Mesendoderm (in vitro differentiated cells): Measurements from ENCODE around the gene RASEF.
A peak's percentile ranks its signal among the peaks of the same experiment; 100 is the strongest.

Experiments
- DNase-seq: peaks from one replicate; pipeline ENCODE4 v3.0.0; 2013
- H2AK5ac ChIP-seq: 2 replicates; pipeline ENCODE4 v1.6.1; 2013; ENCODE audit warnings: low read length, inconsistent platforms
- H2BK120ac ChIP-seq: 2 replicates; pipeline ENCODE4 v1.6.1; 2013; ENCODE audit warnings: low read depth, mild to moderate bottlenecking, low read length, moderate library complexity, mixed read lengths
- H2BK15ac ChIP-seq: replicated peaks from 2 replicates; pipeline ENCODE4 v1.6.1; 2013; ENCODE audit warnings: low read depth, mild to moderate bottlenecking, moderate library complexity
- H2BK5ac ChIP-seq: 2 replicates; pipeline ENCODE4 v1.6.1; 2013; ENCODE audit warnings: low read length, inconsistent platforms
- H3K18ac ChIP-seq: 2 replicates; pipeline ENCODE4 v1.6.1; 2013; ENCODE audit warnings: mild to moderate bottlenecking, low read length, mixed read lengths
- H3K23ac ChIP-seq: one replicate; pipeline ENCODE4 v1.6.1; 2013; ENCODE audit warnings: low read length
- H3K27ac ChIP-seq: 2 replicates; pipeline ENCODE4 v1.5.1; 2013; ENCODE audit warnings: low read depth, mild to moderate bottlenecking, inconsistent platforms, low read length, moderate library complexity
- H3K27me3 ChIP-seq: 2 replicates; pipeline ENCODE4 v1.6.1; 2013; ENCODE audit warnings: low read length, control low read depth, mild to moderate bottlenecking, inconsistent platforms; ENCODE audit not compliant: insufficient read depth, poor library complexity
- H3K36me3 ChIP-seq: 2 replicates; pipeline ENCODE4 v1.6.1; 2013; ENCODE audit warnings: low read length, inconsistent platforms; ENCODE audit not compliant: control insufficient read depth, insufficient read depth
- H3K4ac ChIP-seq: one replicate; pipeline ENCODE4 v1.6.1; 2013; ENCODE audit warnings: low read depth, mild to moderate bottlenecking, low read length, moderate library complexity
- H3K4me1 ChIP-seq: 2 replicates; pipeline ENCODE4 v1.6.1; 2013; ENCODE audit warnings: low read depth, low read length, inconsistent platforms; ENCODE audit not compliant: control insufficient read depth
- H3K4me2 ChIP-seq: 2 replicates; pipeline ENCODE4 v1.6.1; 2013; ENCODE audit warnings: low read length
- H3K4me3 ChIP-seq: 2 replicates; pipeline ENCODE4 v1.5.1; 2013; ENCODE audit warnings: mild to moderate bottlenecking, low read length
- H3K56ac ChIP-seq: one replicate; pipeline ENCODE4 v1.6.1; 2013; ENCODE audit warnings: low read length
- H3K79me1 ChIP-seq: 2 replicates; pipeline ENCODE4 v1.6.1; 2013; ENCODE audit warnings: low read length, inconsistent platforms
- H3K79me2 ChIP-seq: 2 replicates; pipeline ENCODE4 v1.6.1; 2013; ENCODE audit warnings: mild to moderate bottlenecking, low read length; ENCODE audit not compliant: control insufficient read depth, insufficient read depth
- H3K9ac ChIP-seq: 2 replicates; pipeline ENCODE4 v1.6.1; 2013; ENCODE audit warnings: low read length, inconsistent platforms
- H4K5ac ChIP-seq: one replicate; pipeline ENCODE4 v1.6.1; 2013; ENCODE audit warnings: low read length
- H4K8ac ChIP-seq: one replicate; pipeline ENCODE4 v1.6.1; 2013; ENCODE audit warnings: low read depth, mild to moderate bottlenecking, control low read depth, low read length, moderate library complexity
- WGBS: extraction: QIAGEN DNeasy Blood & Tissue Kit; methylation state at CpG from one replicate; pipeline ENCODE4 v1.1.7; 2013; ENCODE audit warnings: low lambda C conversion rate, missing lambda C conversion rate; ENCODE audit not compliant: insufficient coverage; ENCODE audit errors: extremely low coverage; 5-methylcytosine and 5-hydroxymethylcytosine counted together

The RASEF gene

GRCh38 chr9:83012168-83012921, 50.6 kb downstream of the RASEF start:
- Histone ChIP-seq H2BK15ac (no peak overlapping the region), H3K4me2 (no peak overlapping the region), H4K5ac (no peak overlapping the region), H4K8ac (no peak overlapping the region), H3K79me1 (no peaks in the 10 kb centered on the region), H3K18ac (no peak overlapping the region), H3K23ac (no peak overlapping the region), H2BK120ac (no peak overlapping the region), H2BK5ac (no peak overlapping the region), H3K36me3 (no peaks in the 10 kb centered on the region), H3K27ac (no peak overlapping the region), H2AK5ac (no peak overlapping the region), H3K4ac (no peak overlapping the region), H3K56ac (no peak overlapping the region), H3K79me2 (no peaks in the 10 kb centered on the region), H3K4me1 (no peaks in the 10 kb centered on the region), H3K9ac (no peak overlapping the region), H3K4me3 (no peak overlapping the region), H3K27me3 (no peaks in the 10 kb centered on the region)
- WGBS: no CpG with 5 or more reads among the region's 4 CpGs
- no peak for DNase-seq

DNA sequence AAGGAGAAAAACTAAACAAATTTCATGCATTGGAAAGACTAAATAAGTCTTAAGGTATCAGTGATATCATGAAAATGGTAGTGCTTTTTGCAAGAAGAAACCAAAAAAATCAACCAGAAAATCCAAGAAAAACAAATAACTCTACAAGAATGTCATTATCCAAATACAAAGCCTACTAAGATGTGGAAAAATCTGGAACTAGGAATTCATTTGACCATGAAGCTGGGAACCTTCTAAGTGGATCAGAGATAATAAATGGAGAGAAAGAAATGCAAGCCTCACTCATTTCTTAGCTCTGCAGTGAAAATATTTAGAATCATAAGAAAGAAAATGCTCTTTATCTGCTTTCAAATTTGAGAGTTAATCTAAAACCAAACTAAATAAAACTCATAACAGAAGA, 51.3 kb downstream of the RASEF start:
- Histone ChIP-seq H3K4me2 (no peak overlapping the region), H4K5ac (no peak overlapping the region), H3K18ac (no peak overlapping the region), H3K27me3 (no peaks in the 10 kb centered on the region), H2BK5ac (no peak overlapping the region), H3K79me1 (no peaks in the 10 kb centered on the region), H2BK15ac (no peak overlapping the region), H3K27ac (no peak overlapping the region), H2BK120ac (no peak overlapping the region), H3K23ac (no peak overlapping the region), H3K4me1 (no peaks in the 10 kb centered on the region), H3K36me3 (no peaks in the 10 kb centered on the region), H3K4me3 (no peak overlapping the region), H3K4ac (no peak overlapping the region), H3K56ac (no peak overlapping the region), H3K79me2 (no peaks in the 10 kb centered on the region), H3K9ac (no peak overlapping the region), H2AK5ac (no peak overlapping the region), H4K8ac (no peak overlapping the region)
- DNase-seq: no peak

DNA sequence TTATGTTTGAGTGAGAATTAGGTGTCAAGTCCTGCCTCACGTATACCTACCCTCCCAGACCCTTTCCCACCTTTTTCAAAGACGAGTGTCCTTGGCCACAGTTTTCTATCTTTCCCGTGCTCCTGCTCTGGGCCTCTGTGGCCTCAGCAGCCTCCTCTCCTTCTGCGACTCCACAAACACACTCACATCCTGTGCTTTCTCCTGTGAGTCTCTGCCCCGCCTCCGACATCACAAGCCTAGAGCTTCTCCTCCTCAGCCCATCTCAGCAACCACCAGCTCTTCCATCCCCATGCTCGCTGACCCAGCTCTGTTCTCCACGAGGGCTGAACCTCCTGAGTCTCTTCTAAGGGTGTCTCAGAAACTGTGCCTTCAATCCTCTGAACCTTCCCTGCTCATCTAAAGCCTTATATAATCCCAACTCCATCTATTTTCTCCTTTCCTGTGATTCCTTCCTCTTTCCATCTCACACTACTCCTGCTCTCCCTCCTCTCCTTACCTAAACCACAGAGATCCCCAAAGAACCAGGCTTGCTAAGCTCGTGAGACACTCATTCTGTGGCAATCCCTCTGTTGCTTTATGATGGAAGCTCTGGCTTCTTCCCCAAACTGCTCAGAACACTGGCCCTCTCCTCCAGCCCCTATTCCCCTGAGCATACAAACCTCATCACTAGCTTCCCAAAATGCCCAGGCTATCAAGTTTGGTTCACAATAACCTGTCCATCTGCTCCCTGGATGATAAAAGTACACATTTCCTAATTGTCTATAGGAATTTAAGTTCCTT, 55.2 kb downstream of the RASEF start:
- Histone ChIP-seq H3K9ac (no peak overlapping the region), H4K5ac (no peak overlapping the region), H3K79me1 (no peaks in the 10 kb centered on the region), H3K4me2 (no peak overlapping the region), H3K27ac (no peak overlapping the region), H2BK120ac (no peak overlapping the region), H2BK5ac (no peak overlapping the region), H3K27me3 (no peaks in the 10 kb centered on the region), H3K79me2 (no peaks in the 10 kb centered on the region), H3K56ac (no peak overlapping the region), H3K4me3 (no peak overlapping the region), H3K4me1 (no peaks in the 10 kb centered on the region), H3K36me3 (no peaks in the 10 kb centered on the region), H3K23ac (no peak overlapping the region), H3K18ac (no peak overlapping the region), H2AK5ac (no peak overlapping the region), H4K8ac (no peak overlapping the region), H3K4ac (no peak overlapping the region), H2BK15ac (no peak overlapping the region)
- DNase-seq: peak; percentile 18
- WGBS: no CpG with 5 or more reads among the region's 9 CpGs

DNA sequence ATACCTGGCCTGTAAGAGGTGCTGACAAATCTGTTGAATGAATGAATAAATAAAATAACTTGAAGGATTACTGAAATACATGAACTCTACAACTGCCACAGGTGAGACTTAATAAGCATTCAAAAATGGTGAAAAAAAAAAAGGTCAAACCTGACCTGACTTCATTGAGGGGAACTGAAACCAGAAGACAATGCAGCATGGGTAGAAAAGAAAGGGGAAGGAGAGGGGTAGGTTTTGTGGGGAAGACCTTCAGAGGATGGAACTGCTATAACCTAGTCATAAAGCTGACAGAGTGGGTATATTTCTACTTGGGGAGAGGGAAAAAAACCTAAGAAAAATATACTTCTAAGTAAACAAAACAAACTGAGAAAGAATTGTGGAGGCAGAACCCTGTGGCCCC, 56.6 kb downstream of the RASEF start:
- Histone ChIP-seq H4K8ac (no peak overlapping the region), H4K5ac (no peak overlapping the region)

DNA sequence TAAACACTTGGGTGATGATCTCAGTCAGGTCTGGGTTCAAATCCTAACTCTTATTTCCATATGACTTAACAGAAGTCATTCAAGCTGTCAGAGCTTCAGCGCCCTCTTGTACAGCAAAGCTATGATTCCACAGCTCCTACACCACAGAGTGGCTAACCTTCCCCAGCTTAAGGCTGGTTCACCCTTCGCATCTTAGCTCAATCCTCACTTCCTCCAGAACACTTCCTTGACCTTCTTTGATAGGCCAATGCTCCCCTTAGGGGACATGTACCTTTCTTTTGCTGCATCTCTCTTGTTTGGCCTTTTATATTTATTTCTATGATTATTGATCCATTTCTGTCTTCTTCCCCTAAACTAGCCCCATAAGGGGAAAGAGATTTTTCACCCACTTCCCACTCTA, 57.0 kb downstream of the RASEF start:
- no peak for DNase-seq
- no peaks in the 10 kb centered on the region for H3K36me3 ChIP-seq
- no peaks in the 10 kb centered on the region for H3K79me2 ChIP-seq
- no peak overlapping the region for H3K27ac ChIP-seq
- no peaks in the 10 kb centered on the region for H3K4me1 ChIP-seq
- no peak overlapping the region for H3K4me2 ChIP-seq
- no CpG with 5 or more reads among the region's 2 CpGs for WGBS
- H3K4me3 ChIP-seq: no peak overlapping the region
- no peak overlapping the region for H3K4ac ChIP-seq
- no peak overlapping the region for H2BK15ac ChIP-seq
- H2BK5ac ChIP-seq: no peak overlapping the region
- no peak overlapping the region for H4K5ac ChIP-seq
- H3K18ac ChIP-seq: no peak overlapping the region
- no peak overlapping the region for H3K56ac ChIP-seq
- no peaks in the 10 kb centered on the region for H3K79me1 ChIP-seq
- H4K8ac ChIP-seq: no peak overlapping the region
- no peaks in the 10 kb centered on the region for H3K27me3 ChIP-seq
- H2AK5ac ChIP-seq: no peak overlapping the region
- H3K23ac ChIP-seq: no peak overlapping the region
- no peak overlapping the region for H2BK120ac ChIP-seq
- no peak overlapping the region for H3K9ac ChIP-seq

More for the DNA sequence above, 56.6 kb downstream of the RASEF start:
- Histone ChIP-seq H3K4me2 (no peak overlapping the region), H3K36me3 (no peaks in the 10 kb centered on the region), H2BK5ac (no peak overlapping the region), H3K27ac (no peak overlapping the region), H3K4ac (no peak overlapping the region), H3K4me1 (no peaks in the 10 kb centered on the region), H3K27me3 (no peaks in the 10 kb centered on the region), H2BK15ac (no peak overlapping the region), H3K9ac (no peak overlapping the region), H3K4me3 (no peak overlapping the region), H3K79me1 (no peaks in the 10 kb centered on the region), H3K56ac (no peak overlapping the region), H2AK5ac (no peak overlapping the region), H3K23ac (no peak overlapping the region), H3K79me2 (no peaks in the 10 kb centered on the region), H3K18ac (no peak overlapping the region), H2BK120ac (no peak overlapping the region)
- no peak for DNase-seq
